Osteocyte (in vitro differentiated cells): ENCODE data around the gene GRM5. TPM values are rescaled to one million over a fixed set of nuclear protein-coding genes. Genes with fewer than 3 reads are reported as not detected.
A peak's percentile ranks its signal among the peaks of the same experiment; 100 is the strongest.

Source experiments
- DNase-seq: peaks from one replicate; pipeline ENCODE4 v3.0.0; 2021; ENCODE audit warnings: mixed read lengths; ENCODE audit not compliant: unreplicated experiment; ENCODE audit errors: extremely low spot score
- H3K27ac Mint-ChIP-seq: one replicate; pipeline ENCODE4 v1.8.0; 2021; ENCODE audit warnings: mild to moderate bottlenecking, mixed read lengths; ENCODE audit not compliant: unreplicated experiment
- H3K27me3 Mint-ChIP-seq: one replicate; pipeline ENCODE4 v1.8.0; 2021; ENCODE audit warnings: mixed read lengths; ENCODE audit not compliant: unreplicated experiment
- H3K36me3 Mint-ChIP-seq: one replicate; pipeline ENCODE4 v1.8.0; 2021; ENCODE audit warnings: mixed read lengths; ENCODE audit not compliant: unreplicated experiment
- H3K4me1 Mint-ChIP-seq: one replicate; pipeline ENCODE4 v1.8.0; 2021; ENCODE audit warnings: mixed read lengths; ENCODE audit not compliant: unreplicated experiment
- H3K4me3 Mint-ChIP-seq: one replicate; pipeline ENCODE4 v1.8.0; 2021; ENCODE audit warnings: mild to moderate bottlenecking, moderate library complexity, mixed read lengths; ENCODE audit not compliant: unreplicated experiment
- H3K9me3 Mint-ChIP-seq: one replicate; pipeline ENCODE4 v1.8.0; 2021; ENCODE audit warnings: mixed read lengths; ENCODE audit not compliant: unreplicated experiment
- CTCF ChIP-seq: fragments of 200-600 bp; sonication (generic); IDR thresholded peaks from 2 replicates; pipeline ENCODE4 v1.5.0; 2021; ENCODE audit warnings: antibody characterized with exemption, mild to moderate bottlenecking, moderate library complexity
- total RNA-seq: library from RNA; stranded (reverse); gene quantifications from 2 replicates; pipeline ENCODE4 v1.2.1, GENCODE V29; 2021

The GRM5 gene
- total RNA-seq, 1 donor from 2014 or later = 0.21 TPM

- Mint-ChIP-seq H3K36me3 (no peaks in the 10 kb centered on the region), H3K27ac (no peak overlapping the region), H3K9me3 (no peaks in the 10 kb centered on the region), H3K4me3 (no peak overlapping the region), H3K27me3 (peaks cover 83% of the 10 kb centered on the region), H3K4me1 (peaks cover 4% of the 10 kb centered on the region)
- no peak for DNase-seq
- no peak for TF ChIP-seq CTCF
These were observed 554.8 kb downstream of the GRM5 start for GRCh38 chr11:88511006-88511405.

- no peak for DNase-seq
- Mint-ChIP-seq H3K36me3 (no peaks in the 10 kb centered on the region), H3K4me3 (peak overlapping the region; percentile 47), H3K27ac (no peak overlapping the region), H3K9me3 (no peaks in the 10 kb centered on the region), H3K4me1 (peaks cover 4% of the 10 kb centered on the region), H3K27me3 (peaks cover 76% of the 10 kb centered on the region)
- TF ChIP-seq CTCF = no peak
These were observed 556.8 kb downstream of the GRM5 start for GRCh38 chr11:88508759-88509581.

- Mint-ChIP-seq H3K27me3 (peaks cover 75% of the 10 kb centered on the region), H3K9me3 (no peaks in the 10 kb centered on the region), H3K27ac (no peak overlapping the region), H3K4me3 (no peak overlapping the region), H3K4me1 (peaks cover 4% of the 10 kb centered on the region), H3K36me3 (no peaks in the 10 kb centered on the region)
- no peak for TF ChIP-seq CTCF
- no peak for DNase-seq
These were observed 557.4 kb downstream of the GRM5 start for GRCh38 chr11:88508418-88508758.

GRCh38 chr11:88507771-88508417, 557.9 kb downstream of the GRM5 start:
- Mint-ChIP-seq H3K27me3 (peaks cover 76% of the 10 kb centered on the region), H3K36me3 (no peaks in the 10 kb centered on the region), H3K4me3 (no peak overlapping the region), H3K27ac (no peak overlapping the region), H3K9me3 (no peaks in the 10 kb centered on the region), H3K4me1 (peaks cover 4% of the 10 kb centered on the region)
- no peak for TF ChIP-seq CTCF
- DNase-seq = no peak

- DNase-seq = no peak
- Mint-ChIP-seq H3K4me1 (no peaks in the 10 kb centered on the region), H3K36me3 (no peaks in the 10 kb centered on the region), H3K9me3 (no peaks in the 10 kb centered on the region), H3K27ac (no peak overlapping the region), H3K27me3 (peaks cover 49% of the 10 kb centered on the region), H3K4me3 (no peak overlapping the region)
- TF ChIP-seq CTCF = no peak
These were observed 564.2 kb downstream of the GRM5 start for GRCh38 chr11:88501541-88501940.
